ENCODE data around the gene AMOTL2.

The AMOTL2 gene

GRCh38 chr3:134314588-134315285, 59.5 kb downstream of the AMOTL2 start:
- no peak for DNase-seq (ENCODE audit: low read depth)

DNA sequence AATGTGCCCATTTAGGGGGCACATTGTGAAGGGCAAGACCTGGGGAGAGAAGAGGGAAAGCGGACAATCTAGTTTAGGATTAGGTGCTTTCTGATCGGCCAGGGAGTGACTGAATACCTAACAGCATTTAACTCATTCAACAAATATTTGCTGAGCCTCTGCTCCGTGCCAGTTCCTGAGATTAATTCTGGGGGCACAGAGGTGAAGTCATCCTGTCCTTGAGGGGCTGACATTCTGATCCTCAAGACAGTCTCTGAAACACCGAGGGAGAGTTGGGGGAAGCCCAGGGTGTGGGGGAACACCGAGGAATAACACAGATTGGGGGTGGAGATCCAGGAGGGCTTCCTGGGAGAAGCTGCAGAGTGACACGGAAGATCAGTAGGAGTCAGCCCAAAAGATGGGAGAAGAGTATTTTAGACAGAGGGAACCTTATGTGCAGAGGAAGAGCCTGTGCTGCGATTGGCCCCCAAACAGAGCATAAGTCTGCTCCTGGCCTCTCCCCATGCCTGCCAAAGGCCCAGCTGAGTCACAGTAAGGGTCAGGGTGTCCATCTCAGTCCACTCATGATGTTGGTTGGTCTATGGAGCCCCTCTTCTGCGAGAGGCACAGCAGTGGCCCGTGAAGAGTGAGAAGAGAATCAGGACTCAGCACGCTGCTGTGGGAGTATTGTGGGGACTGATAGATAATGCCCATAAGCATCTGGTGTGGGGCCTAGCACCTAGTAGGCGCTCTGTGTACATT, 60.2 kb downstream of the AMOTL2 start:
- DNase-seq (ENCODE audit: low read depth): no peak

- DNase-seq (ENCODE audit: low read depth): no peak
Observed at GRCh38 chr3:134312873-134313846, 61.1 kb downstream of the AMOTL2 start.

- DNase-seq (ENCODE audit: low read depth): no peak
Observed at GRCh38 chr3:134312072-134312872, 62.0 kb downstream of the AMOTL2 start.

GRCh38 chr3:134311693-134312071, 62.6 kb downstream of the AMOTL2 start:
- DNase-seq (ENCODE audit: low read depth): no peak

- DNase-seq (ENCODE audit: low read depth): no peak
Observed at GRCh38 chr3:134311265-134311664, 63.0 kb downstream of the AMOTL2 start.

GRCh38 chr3:134309987-134310700, 64.1 kb downstream of the AMOTL2 start:
- no peak for DNase-seq (ENCODE audit: low read depth)

- peak; percentile 52 for DNase-seq (ENCODE audit: low read depth)
Observed at GRCh38 chr3:134308350-134308891, 65.8 kb downstream of the AMOTL2 start.

- no peak for DNase-seq (ENCODE audit: low read depth)
Observed at GRCh38 chr3:134307425-134307824, 66.8 kb downstream of the AMOTL2 start.

DNA sequence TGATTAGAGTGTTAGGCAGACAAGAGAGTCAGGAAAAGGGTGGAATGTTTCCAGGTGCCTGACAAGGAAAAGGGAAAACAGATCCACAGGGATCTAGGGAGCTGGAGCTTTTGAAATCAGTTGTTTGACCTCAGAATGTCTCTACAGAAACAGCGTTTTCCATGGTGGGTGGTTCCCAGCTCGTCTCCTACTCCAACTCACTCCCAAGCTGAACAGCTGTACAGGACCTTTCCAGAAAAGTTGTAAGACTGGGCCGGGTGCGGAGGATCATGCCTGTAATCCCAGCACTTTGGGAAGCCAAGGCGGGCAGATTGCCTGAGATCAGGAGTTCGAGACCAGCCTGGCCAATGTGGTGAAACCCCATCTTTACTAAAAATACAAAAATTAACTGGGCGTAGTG, 67.9 kb downstream of the AMOTL2 start:
- DNase-seq (ENCODE audit: low read depth): no peak
